ENCODE data around the gene ZNF274. TPM values are rescaled to one million over a fixed set of nuclear protein-coding genes. Genes with fewer than 3 reads are reported as not detected.

The ZNF274 gene
- total and polyA plus RNA-seq, 10 of the 15 experiments (the other 5 are each of a cell fraction or from before 2014, with no cell fraction given), result 2.7 to 17.6 (median 14.3) TPM

DNA sequence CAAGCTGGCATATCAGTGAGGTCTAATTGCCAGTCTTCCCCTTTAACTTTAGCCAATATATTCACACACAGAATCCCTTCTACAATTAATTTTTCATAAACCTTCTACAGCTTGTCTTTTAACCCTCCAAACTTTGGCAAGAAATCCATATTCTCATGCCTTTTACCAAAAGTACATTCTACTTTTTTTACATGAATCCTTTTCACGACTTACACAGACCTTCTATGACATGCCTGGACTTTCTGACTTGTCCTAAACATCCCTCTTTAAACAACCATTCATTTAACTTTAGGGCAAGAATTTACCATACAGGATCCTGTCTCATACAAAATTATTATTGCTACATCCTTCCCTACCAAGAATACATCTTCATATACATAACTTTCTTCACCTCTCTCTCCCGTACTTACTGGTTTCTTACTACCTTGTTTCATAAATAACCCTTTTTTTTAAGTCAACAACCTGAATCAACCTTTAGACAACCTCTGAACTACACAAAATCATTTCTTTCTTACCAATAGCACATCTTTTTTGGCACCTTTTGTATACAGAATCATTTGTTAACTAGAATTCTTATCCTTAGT is 69.3 kb downstream of the ZNF274 start:
- CTCF ChIA-PET, result no interaction called here
- 98% methylated on average over 2 of the region's 2 CpGs for WGBS (ENCODE audit: insufficient coverage, insufficient replicate concordance, low lambda C conversion rate, missing lambda C conversion rate)

More for the DNA sequence above, 69.3 kb downstream of the ZNF274 start:
- intact Hi-C loops (cut with micrococcal nuclease; ENCODE audit: unreplicated experiment) (no loop called here), in situ Hi-C loops (cut with MboI) (no loop called here)
- Histone ChIP-seq H3K4me2 (ENCODE audit: control insufficient read depth, insufficient read depth) (no peak overlapping the region), H3K36me3 (ENCODE audit: control insufficient read depth in 2 of 2, insufficient read depth in 2 of 2, low read length in 1 of 2) (peaks cover 13 to 62% of the 10 kb centered on the region in 2 experiments), H2AFZ (ENCODE audit: control insufficient read depth, low read depth, low read length) (no peak overlapping the region), H3K9ac (ENCODE audit: control insufficient read depth, insufficient read depth, low read length) (no peak overlapping the region), H3K79me2 (ENCODE audit: control insufficient read depth, insufficient read depth, low read length) (no peaks in the 10 kb centered on the region), H3K27me3 (replicated peaks in 1 of 2; ENCODE audit: control insufficient read depth in 2 of 2, insufficient read depth in 2 of 2, low read length in 1 of 2) (no peaks in the 10 kb centered on the region), H3K9me3 (replicated peaks; ENCODE audit: control insufficient read depth, insufficient read depth, low read length) (peaks cover 65% of the 10 kb centered on the region), H3K27ac (ENCODE audit: control insufficient read depth, insufficient read depth) (no peak overlapping the region), H3K4me3 (no peak overlapping the region), H3K4me1 (ENCODE audit: control insufficient read depth, insufficient read depth, low read length) (no peaks in the 10 kb centered on the region), H4K20me1 (ENCODE audit: control insufficient read depth, insufficient read depth) (no peaks in the 10 kb centered on the region)
- DNase-seq (ENCODE audit: low read depth, low spot score) (no peak), ATAC-seq (no peak), FAIRE-seq (no peak)
- SMC1A ChIA-PET (ENCODE audit: uncharacterized antibody, unreplicated experiment), result no interaction called here
- BruUV-seq (replicated peaks), result no TSS peak
- TF ChIP-seq, protein P1, sequence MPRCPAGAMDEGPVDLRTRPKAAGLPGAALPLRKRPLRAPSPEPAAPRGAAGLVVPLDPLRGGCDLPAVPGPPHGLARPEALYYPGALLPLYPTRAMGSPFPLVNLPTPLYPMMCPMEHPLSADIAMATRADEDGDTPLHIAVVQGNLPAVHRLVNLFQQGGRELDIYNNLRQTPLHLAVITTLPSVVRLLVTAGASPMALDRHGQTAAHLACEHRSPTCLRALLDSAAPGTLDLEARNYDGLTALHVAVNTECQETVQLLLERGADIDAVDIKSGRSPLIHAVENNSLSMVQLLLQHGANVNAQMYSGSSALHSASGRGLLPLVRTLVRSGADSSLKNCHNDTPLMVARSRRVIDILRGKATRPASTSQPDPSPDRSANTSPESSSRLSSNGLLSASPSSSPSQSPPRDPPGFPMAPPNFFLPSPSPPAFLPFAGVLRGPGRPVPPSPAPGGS (IDR thresholded peaks at IDR 0.05; ENCODE audit: borderline replicate concordance, insufficient read depth, low read depth, low read length, poor library complexity, severe bottlenecking), result no peak
- no peak for TF ChIP-seq ZNF207 (IDR thresholded peaks at IDR 0.05; ENCODE audit: borderline replicate concordance)
- TF ChIP-seq, protein P2, sequence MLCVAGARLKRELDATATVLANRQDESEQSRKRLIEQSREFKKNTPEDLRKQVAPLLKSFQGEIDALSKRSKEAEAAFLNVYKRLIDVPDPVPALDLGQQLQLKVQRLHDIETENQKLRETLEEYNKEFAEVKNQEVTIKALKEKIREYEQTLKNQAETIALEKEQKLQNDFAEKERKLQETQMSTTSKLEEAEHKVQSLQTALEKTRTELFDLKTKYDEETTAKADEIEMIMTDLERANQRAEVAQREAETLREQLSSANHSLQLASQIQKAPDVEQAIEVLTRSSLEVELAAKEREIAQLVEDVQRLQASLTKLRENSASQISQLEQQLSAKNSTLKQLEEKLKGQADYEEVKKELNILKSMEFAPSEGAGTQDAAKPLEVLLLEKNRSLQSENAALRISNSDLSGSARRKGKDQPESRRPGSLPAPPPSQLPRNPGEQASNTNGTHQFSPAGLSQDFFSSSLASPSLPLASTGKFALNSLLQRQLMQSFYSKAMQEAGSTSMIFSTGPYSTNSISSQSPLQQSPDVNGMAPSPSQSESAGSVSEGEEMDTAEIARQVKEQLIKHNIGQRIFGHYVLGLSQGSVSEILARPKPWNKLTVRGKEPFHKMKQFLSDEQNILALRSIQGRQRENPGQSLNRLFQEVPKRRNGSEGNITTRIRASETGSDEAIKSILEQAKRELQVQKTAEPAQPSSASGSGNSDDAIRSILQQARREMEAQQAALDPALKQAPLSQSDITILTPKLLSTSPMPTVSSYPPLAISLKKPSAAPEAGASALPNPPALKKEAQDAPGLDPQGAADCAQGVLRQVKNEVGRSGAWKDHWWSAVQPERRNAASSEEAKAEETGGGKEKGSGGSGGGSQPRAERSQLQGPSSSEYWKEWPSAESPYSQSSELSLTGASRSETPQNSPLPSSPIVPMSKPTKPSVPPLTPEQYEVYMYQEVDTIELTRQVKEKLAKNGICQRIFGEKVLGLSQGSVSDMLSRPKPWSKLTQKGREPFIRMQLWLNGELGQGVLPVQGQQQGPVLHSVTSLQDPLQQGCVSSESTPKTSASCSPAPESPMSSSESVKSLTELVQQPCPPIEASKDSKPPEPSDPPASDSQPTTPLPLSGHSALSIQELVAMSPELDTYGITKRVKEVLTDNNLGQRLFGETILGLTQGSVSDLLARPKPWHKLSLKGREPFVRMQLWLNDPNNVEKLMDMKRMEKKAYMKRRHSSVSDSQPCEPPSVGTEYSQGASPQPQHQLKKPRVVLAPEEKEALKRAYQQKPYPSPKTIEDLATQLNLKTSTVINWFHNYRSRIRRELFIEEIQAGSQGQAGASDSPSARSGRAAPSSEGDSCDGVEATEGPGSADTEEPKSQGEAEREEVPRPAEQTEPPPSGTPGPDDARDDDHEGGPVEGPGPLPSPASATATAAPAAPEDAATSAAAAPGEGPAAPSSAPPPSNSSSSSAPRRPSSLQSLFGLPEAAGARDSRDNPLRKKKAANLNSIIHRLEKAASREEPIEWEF (IDR thresholded peaks at IDR 0.05; ENCODE audit: insufficient replicate concordance, low read depth, low read length), result no peak
- POLR2A ChIA-PET, result no interaction called here
- RAD21 ChIA-PET (ENCODE audit: unreplicated experiment), result no interaction called here
